Raji (cell line): ENCODE results near the gene KIF9.

ENCODE experiments used
- POLR2A ChIP-seq: IDR thresholded peaks from 2 replicates; pipeline ENCODE4 v1.6.1; 2011; ENCODE audit warnings: low read depth, low read length, control low read depth; ENCODE audit not compliant: insufficient read depth

The KIF9 gene

DNA sequence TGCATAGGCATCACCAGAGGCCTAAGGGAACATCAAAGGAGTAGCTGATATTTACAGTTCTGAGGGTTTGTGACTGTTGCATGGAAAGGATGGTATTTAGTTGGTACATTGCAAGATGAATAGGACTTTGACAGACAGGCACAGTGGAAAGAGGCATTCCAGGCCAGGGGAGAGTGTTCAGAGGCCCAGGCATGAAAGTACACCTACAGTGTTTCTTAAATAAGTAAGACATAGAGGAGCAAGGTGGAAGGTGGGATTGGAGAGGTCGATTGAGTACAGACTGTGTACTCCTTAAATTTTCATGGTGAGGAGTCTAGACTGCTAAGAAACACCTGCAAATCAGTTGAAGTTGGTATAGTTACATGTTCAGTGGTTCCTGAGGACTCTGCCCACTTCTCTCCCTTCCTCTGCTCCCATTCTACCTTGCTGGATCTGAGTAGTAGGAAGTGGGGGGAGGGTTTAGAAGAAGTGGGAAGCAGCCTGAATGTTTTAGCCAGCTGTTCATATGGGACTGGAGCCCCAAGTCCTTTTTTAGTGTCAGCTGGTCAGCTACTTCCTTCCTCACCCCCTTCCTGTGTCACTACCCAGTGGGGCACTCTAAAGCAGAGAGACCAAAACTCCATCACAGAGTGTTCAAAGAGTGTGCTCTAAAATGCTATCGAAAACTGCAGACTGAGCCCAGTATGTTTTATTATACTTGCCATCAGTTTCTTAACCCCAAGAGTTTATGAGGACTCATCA lies 14.1 kb upstream of the KIF9 start:
- no peak for TF ChIP-seq POLR2A

DNA sequence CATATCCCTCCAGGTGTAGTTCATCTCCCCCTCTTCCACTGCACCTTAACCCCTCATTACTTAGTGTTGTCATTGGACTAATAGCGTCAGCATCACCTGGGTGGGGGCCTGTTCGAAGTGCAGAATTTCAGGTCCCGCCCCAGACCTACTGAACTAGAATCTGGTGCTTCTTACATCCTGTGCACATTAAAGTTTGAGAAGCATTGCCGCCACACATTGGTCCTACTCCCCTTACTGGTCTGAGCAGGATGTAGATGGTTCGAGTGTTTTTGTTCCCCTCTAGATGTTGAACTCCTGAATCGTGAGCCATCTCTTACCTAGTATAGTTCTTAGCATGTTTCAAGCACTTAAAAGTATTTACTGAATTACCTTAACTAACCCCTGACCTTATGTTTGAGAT lies 13.4 kb upstream of the KIF9 start:
- TF ChIP-seq POLR2A = no peak

DNA sequence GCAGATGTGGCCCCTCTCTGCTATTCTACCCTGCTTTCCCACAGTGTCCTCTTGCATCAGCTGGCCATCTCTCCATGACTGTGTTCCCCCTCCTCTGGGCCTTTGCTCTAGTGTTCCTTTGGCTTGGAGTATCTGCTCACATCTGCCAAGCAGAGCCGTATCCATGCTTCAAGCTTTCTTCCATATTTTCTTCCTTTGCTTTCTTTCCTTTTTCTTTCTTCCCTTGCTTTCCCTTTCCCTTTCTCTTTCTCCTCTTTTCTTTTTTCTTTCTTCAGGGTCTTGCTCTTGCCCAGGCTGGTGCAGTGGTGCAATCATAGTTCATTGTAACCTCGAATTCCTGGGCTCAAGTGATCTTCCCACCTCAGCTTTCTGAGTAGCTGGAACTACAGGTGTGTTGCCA lies 12.7 kb upstream of the KIF9 start:
- TF ChIP-seq POLR2A = no peak

DNA sequence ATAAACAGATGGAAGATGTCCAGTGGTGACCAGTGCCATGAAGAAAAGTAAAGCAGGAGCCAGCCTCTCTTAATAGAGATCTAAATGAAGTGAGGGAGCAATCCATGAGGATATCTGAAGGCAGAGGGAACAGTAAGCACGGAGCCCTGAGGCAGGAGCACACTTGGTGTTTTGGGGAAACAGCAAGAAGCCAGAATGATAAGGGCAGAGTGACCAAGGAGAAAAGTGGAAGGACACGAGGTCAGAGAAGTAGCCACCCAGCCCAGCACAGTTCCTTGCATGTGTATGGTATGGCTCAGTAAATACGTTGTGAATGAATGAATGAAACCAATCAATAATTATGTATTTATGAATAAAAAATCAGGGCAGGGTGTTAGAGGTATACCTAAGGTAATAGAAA lies 11.8 kb upstream of the KIF9 start:
- no peak for TF ChIP-seq POLR2A

DNA sequence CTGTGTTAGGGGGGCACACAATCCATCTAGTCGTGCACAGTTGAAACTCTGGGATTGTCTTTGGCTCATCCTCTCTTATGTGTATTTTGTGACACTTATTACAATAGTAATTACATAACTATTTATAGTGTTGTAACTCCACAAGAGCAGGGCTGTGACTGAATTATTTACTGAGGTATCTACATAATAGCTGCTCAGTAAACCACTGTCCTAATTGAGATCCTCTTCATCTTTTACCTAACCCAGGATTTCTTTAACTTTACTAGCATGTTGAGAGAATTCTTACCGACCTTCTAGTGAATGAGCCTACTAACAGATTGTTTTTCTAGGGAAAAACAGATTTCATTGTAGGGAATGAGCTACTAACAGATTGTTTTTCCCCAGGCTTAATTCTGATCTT lies 11.2 kb upstream of the KIF9 start:
- TF ChIP-seq POLR2A = no peak

DNA sequence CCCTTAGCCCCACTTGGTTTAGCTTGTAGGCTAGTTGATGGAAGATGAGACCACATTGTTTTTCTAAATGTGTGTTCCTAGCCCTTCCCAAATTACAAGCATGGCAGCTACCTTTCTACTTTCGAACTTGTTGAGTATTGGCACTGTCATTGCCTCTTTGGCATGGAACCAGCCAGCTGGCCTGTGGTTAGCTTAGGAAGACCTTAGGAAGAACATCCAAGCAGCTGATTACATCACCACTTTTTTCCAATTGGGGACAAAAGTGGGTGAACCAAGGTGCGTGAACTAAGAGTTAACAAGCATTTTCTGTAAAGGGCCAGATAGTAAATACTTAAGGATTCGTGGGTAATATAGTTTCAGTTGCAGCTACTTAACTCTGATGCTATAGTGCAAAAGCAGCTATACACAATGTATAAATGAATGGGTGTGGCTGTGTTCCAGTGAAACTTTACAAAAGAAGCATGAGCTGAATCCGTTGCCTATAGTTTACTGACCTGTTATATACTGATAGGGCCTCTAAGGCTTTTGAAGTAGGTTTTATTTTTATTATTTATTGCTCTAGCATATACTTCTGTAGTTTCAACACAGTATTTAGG lies 8.7 kb upstream of the KIF9 start:
- TF ChIP-seq POLR2A = no peak

DNA sequence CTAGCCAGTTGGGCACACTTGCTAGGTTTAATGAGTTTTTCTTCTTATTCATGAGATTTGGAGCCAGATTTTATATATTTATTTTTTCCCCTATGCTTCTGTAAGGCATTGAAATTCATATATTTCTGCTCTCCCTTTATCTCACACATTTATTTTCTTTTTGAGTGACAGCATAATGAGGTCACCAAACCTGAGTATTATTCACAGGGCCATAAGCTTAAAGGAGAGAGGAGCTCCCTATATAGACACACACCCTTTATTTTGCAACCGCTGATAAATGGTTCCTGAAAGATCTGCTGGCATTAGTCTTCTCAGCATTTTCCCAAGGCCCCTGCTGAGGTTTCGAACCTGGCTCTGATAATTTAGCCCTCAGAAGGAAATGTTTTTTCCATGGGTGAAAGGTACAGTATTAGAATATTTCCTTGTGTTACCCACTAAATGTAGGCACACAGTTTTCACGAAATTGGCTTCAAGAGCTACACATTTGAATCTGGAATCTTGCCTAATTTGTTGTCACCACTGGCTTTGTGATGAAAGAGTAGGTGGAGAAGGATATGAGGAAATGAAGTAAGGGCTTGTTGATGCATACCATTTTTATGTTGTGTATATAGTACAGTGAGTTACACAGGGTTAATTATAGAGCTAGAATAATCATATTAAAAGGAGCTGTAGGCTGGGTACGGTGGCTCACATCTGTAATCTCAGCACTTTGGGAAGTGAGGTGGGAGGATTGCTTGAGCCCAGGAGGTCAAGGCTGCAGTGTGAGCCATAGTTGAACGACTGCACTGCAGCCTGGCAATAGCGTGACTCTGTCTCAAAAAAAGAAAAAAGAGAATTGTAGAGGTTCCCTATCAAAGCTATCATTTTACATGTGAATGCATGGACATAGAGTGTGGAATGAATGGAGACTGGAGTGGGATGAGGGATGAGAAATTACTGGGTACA lies 6.6 kb upstream of the KIF9 start:
- no peak for TF ChIP-seq POLR2A

DNA sequence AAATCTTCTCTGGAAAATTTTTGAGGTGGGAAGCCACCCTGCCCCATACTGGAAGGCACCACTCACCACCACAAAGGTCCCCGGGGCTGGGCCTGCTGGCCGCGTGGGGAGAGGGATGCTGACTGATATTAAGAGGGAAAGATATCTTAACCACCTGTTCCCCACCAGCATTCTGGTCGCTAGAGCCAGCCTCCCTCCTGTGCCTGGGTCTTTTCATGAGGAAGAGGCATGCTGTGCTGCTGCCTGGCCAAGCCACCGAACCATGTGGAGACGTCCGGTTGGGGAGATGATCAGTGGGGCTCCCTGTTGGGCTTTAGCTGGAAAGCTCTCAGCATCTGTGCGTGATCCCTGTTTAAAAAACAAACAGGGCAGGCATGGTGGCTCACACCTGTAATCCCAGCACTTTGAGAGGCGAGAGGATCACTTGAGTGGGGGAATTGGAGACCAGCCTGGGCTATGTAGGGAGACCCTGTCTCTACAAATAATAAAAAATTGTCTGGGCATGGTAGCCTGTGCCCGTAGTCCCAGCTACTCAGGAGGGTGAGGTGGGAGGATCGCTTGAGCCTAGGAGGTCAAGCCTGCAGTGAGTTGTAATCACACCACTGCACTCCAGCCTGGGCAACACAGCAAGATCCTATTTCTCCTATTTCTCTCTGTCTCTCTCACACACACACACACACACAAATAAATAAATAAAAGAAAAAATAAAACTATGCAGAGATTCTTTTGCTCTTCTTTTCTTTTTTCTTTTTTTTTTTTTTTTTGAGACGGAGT lies 1.2 kb upstream of the KIF9 start:
- no peak for TF ChIP-seq POLR2A

DNA sequence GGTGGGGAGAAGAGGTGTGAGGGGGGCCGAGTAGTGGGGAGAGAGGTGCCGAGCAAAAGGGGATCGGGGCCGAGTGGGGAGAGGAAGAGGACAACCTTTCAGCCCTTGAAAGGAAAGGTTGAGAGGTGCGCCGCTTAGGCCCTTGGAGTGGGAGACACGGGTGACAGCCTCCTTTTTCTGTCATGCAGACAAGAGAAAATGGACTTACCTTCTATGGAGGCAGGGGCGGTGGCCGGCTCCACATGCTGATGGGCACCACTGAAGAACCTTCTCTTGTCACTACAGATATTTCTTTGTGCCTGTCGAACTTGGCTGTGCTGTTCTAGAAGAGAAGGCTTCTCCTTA lies 566 bp upstream of the KIF9 start:
- TF ChIP-seq POLR2A = no peak

DNA sequence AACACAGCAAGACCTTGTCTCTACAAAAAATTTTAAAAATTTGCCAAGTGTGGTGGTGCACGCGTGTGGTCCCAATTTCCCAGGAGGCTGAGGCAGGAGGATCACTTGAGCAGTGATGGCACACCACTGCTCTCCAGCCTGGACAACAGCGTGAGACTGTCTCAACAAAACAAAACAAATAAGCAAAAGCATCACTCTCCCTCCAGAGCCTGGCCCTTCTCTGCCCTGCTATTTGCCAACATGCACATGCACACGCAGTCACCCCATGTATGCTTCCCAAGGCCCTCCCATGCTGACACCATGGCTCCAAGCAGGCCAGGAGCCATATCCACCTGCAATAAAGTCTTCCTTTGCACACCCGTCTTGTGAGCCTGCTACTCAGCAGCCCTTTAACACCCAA lies 2.1 kb downstream of the KIF9 start:
- TF ChIP-seq POLR2A = no peak

DNA sequence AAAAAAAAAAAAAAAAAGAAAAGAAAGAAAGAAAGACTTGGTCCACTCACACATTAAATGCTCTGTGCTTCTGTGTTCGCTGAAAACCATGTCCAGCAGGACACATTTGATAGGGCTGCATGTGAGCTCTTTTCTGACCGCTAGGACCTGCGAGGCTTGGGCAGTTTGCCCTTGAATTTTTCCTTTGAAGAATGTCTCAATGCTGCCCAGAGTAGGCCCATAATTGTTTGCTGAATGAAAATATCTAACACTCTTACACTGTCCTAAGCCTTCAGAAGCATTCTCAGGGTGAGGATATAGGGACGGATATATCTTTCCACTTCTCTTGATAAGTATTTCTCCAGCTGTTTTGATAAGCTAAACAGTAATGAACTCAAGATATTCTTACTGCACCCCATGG lies 6.0 kb downstream of the KIF9 start:
- TF ChIP-seq POLR2A = no peak

DNA sequence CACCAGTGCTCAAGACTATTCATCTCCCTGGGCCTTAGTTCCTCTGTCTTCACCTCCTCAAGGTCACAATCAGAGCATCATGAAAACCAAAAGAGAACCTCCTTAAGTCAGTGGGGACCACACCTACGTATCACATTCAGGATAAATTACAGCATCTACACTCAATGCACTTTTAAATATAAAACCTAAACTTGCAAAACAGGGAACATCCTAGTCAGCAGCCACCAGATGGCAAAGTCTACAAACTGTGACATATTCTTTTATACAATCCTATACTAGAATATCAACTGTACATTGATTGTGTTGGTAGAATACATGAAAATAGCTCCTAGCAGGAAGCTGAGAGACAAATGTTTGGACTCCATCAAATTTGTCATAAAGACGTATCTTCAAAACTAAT lies 7.9 kb downstream of the KIF9 start:
- TF ChIP-seq POLR2A = no peak

DNA sequence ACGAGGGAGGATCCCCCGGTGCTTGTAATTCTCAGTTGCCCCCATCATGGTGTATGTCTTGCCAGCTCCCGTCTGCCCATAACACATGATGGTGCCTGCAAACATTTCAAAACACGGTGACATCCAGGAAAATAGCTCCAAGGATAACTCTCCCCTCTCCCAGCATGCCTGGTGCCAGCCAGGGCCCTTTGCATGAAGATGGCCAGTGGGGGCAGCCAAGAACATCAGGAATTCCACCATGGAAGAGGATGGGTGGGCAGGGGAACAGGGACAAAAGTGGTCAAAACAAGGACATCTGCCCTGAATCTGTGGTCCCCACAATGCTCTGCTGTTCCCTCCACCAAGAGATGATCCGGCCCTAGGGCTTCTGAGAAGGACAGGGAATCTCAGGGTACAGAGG lies 9.0 kb downstream of the KIF9 start:
- no peak for TF ChIP-seq POLR2A

DNA sequence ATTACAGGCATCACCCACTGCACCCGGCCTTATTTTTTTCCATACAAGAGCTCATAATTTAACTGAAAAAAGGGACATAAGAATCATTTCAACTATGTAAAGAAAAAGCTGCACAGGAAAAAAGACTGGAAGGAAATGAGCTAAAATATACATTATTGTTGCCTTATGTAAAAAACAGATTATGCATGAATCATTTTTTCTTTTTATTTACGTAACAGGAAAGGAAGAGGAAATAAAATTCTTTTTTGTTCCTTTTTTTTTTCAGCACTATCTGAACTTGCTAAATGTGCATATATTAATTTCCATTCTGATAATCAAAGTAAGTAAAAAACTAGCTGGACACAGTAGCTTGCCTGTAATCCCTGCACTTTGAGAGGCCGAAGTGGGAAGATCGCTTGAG lies 12.1 kb downstream of the KIF9 start:
- no peak for TF ChIP-seq POLR2A

DNA sequence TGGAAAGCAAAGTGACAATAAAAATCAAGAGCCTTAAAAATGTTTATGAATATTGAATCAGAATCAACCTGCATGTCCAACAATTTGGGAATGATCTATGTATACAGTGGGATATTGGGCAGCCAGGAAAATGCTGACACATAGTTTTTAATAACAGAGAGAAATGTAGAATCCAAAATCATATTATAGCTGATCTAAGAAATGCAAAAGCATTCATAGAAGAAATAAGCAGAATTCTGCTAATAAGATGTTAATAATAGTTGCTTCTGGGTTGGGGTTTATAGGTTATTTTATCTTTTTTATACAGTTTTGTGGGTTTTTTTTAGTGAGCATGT lies 15.1 kb downstream of the KIF9 start:
- no peak for TF ChIP-seq POLR2A
